Right ventricle myocardium superior (tissue), 1 donor: ENCODE measurements around the gene JAG2. TPM values are rescaled to one million over a fixed set of nuclear protein-coding genes. Genes with fewer than 3 reads are reported as not detected.

Experiments used
- ATAC-seq: fragments of 200-7000 bp; cut with Tn5 transposase; one replicate; pipeline ENCODE4 v1.9.1; 2020; ENCODE audit warnings: mild to moderate bottlenecking; ENCODE audit not compliant: poor library complexity
- DNase-seq: peaks from one replicate; pipeline ENCODE4 v3.0.0-alpha.2; 2020
- intact Hi-C: fragments of 100-400 bp; cut with DNase I; formaldehyde crosslinking; loops from one replicate; pipeline ENCODE4 v1.11.2; 2022
- microRNA-seq: library from miRNA; unstranded; fragments of <30 nt; microRNA quantifications from one replicate; pipeline ENCODE4 v1.2.0, GENCODE V29; 2020
- total RNA-seq: library from RNA; stranded (reverse); fragmentation: NEBNext Ultra II Directional; extraction: Animal tissue kit (Norgen Biotek cat#: 25700); gene quantifications from one replicate; pipeline ENCODE4 v1.2.1, GENCODE V29; 2021
- donor health status: DM: no; HTN: yes; CAD: no; lungs with severe emphysema.

Gene JAG2
- total RNA-seq, 1 donor from 2014 or later, result 28.6 TPM

GRCh38 chr14:105092171-105093037 is 76.2 kb downstream of the JAG2 start:
- intact Hi-C loops, result loop anchor here (10.0 kb wide), 1 partner anchor 262 kb away; no protein-coding TSS in a partner anchor
- DNase-seq (peak; percentile 48), ATAC-seq (peak; percentile 3)

- ATAC-seq, result peak; percentile 42
- intact Hi-C loops, result loop anchor here (10.0 kb wide), 1 partner anchor 263 kb away; no protein-coding TSS in a partner anchor
- DNase-seq, result peak; percentile 87
Observed at GRCh38 chr14:105091517-105092170, 76.9 kb downstream of the JAG2 start.

- DNase-seq (peak; percentile 44), ATAC-seq (no peak)
- intact Hi-C loops, result loop anchor here (10.0 kb wide), 1 partner anchor 264 kb away; no protein-coding TSS in a partner anchor
Observed at GRCh38 chr14:105091054-105091516, 77.5 kb downstream of the JAG2 start.

Small RNA genes within 50 kb of the gene (microRNA-seq; reads per million reads assigned to microRNA genes)
- gene MIR6765, result not detected

Other genes with a start within 250 kb of the JAG2 start
- gene PLD4, start 243.9 kb downstream of the JAG2 start, total RNA-seq, result 0.13 TPM
- 2.6 TPM for gene AHNAK2, start 190.4 kb downstream of the JAG2 start, total RNA-seq
- 1.5 TPM for gene CLBA1, start 183.0 kb downstream of the JAG2 start, total RNA-seq
- 1.6 TPM for gene CDCA4, start 147.7 kb downstream of the JAG2 start, total RNA-seq
- gene GPR132, start 103.3 kb downstream of the JAG2 start, total RNA-seq, result 1.3 TPM
- 32.2 TPM for gene NUDT14, start 12.5 kb upstream of the JAG2 start, total RNA-seq
- 45.5 TPM for gene BTBD6, start 79.8 kb upstream of the JAG2 start, total RNA-seq
- gene BRF1, start 132.2 kb upstream of the JAG2 start, total RNA-seq, result 17.5 TPM
- 66.8 TPM for gene PACS2, start 146.0 kb upstream of the JAG2 start, total RNA-seq
- 1.9 TPM for gene TEX22, start 229.8 kb upstream of the JAG2 start, total RNA-seq